Chondrocyte (in vitro differentiated cells): Measurements from ENCODE around the gene PPP1R2B. TPM values are rescaled to one million over a fixed set of nuclear protein-coding genes. Genes with fewer than 3 reads are reported as not detected.

Experiments
- DNase-seq: peaks from one replicate; pipeline ENCODE4 v3.0.0; 2021; ENCODE audit warnings: mixed read lengths, low spot score
- H3K27ac Mint-ChIP-seq: one replicate; pipeline ENCODE4 v1.8.0; 2021; ENCODE audit warnings: mild to moderate bottlenecking, moderate library complexity, mixed read lengths; ENCODE audit not compliant: unreplicated experiment
- H3K27me3 Mint-ChIP-seq: 2 replicates; pipeline ENCODE4 v1.8.0; 2021; ENCODE audit warnings: low read depth, mixed read lengths
- H3K36me3 Mint-ChIP-seq: 2 replicates; pipeline ENCODE4 v1.8.0; 2021; ENCODE audit warnings: low read depth, mixed read lengths
- H3K4me1 Mint-ChIP-seq: 2 replicates; pipeline ENCODE4 v1.8.0; 2021; ENCODE audit warnings: low read depth, mild to moderate bottlenecking, mixed read lengths
- H3K4me3 Mint-ChIP-seq: one replicate; pipeline ENCODE4 v1.8.0; 2021; ENCODE audit warnings: mild to moderate bottlenecking, moderate library complexity, mixed read lengths; ENCODE audit not compliant: unreplicated experiment
- H3K9me3 Mint-ChIP-seq: 2 replicates; pipeline ENCODE4 v1.8.0; 2021; ENCODE audit warnings: low read depth, mixed read lengths
- total RNA-seq: library from RNA; stranded (reverse); gene quantifications from 3 replicates; pipeline ENCODE4 v1.2.1, GENCODE V29; 2021
- TF ChIP-seq, protein P1 (sequence below): fragments of 200-600 bp; sonication (generic); IDR thresholded peaks from 2 replicates; pipeline ENCODE4 v1.5.0; 2021; ENCODE audit warnings: antibody characterized with exemption, mild to moderate bottlenecking, moderate library complexity

PPP1R2B gene
- total RNA-seq, 1 donor from 2014 or later: not detected

DNA sequence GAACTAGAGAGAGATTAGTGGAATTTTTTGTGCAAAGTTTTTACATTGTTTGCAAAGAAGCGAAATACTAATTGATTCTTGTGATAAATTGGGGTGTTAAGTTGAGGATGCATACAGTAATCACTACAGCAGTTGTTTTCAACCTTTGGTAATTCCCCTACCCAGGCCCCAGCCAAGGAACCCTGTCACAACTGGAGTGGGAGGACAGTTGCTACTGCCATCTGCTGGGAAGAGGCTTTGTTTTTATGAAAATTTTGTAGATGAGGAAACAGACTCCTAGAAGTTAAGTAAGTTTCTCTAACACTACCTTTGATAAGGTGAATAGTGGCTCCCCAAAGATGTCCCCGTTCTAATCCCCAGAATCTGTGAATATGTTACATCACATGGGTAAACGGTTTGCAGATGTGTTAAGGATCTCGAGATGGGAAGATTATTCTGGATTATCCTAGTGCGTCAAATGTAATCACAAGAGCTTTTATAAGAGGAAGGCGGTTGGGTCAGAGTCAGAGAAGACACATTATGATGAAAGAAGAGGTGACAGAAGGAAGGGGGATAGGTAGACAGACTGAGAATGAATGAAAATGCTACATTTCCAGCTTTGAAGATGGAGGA, 34.0 kb upstream of the PPP1R2B start:
- TF ChIP-seq, protein P1, sequence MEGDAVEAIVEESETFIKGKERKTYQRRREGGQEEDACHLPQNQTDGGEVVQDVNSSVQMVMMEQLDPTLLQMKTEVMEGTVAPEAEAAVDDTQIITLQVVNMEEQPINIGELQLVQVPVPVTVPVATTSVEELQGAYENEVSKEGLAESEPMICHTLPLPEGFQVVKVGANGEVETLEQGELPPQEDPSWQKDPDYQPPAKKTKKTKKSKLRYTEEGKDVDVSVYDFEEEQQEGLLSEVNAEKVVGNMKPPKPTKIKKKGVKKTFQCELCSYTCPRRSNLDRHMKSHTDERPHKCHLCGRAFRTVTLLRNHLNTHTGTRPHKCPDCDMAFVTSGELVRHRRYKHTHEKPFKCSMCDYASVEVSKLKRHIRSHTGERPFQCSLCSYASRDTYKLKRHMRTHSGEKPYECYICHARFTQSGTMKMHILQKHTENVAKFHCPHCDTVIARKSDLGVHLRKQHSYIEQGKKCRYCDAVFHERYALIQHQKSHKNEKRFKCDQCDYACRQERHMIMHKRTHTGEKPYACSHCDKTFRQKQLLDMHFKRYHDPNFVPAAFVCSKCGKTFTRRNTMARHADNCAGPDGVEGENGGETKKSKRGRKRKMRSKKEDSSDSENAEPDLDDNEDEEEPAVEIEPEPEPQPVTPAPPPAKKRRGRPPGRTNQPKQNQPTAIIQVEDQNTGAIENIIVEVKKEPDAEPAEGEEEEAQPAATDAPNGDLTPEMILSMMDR: peak; percentile 91
- Mint-ChIP-seq H3K36me3 (no peaks in the 10 kb centered on the region), H3K4me1 (no peaks in the 10 kb centered on the region), H3K4me3 (no peak overlapping the region), H3K27me3 (peaks cover 24% of the 10 kb centered on the region), H3K9me3 (peaks cover under 1% of the 10 kb centered on the region), H3K27ac (no peak overlapping the region)
- no peak for DNase-seq

DNA sequence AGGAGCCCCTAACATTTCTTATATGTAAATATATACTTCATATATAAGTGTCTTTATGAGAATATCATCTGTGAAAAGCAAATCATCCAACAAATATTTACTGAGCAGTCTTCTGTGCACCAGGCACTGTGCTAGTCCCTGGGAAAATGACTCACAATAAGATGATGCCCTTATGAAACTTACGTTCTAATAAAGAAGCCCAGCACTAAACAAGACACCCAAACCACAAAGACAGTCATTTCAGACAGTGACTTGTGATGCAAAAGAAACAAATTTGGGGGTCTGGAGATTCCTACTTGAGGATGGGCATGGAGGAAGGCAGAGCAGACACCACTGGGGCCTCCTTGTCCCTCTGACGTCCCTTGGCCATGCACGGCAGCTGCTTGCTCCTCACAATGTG, 30.6 kb upstream of the PPP1R2B start:
- no peak overlapping the region for H3K27ac Mint-ChIP-seq
- TF ChIP-seq, protein P1: no peak
- no peak for DNase-seq
- H3K36me3 Mint-ChIP-seq: no peaks in the 10 kb centered on the region
- H3K4me3 Mint-ChIP-seq: no peak overlapping the region
- no peaks in the 10 kb centered on the region for H3K4me1 Mint-ChIP-seq
- no peaks in the 10 kb centered on the region for H3K9me3 Mint-ChIP-seq
- H3K27me3 Mint-ChIP-seq: peaks cover 21% of the 10 kb centered on the region

DNA sequence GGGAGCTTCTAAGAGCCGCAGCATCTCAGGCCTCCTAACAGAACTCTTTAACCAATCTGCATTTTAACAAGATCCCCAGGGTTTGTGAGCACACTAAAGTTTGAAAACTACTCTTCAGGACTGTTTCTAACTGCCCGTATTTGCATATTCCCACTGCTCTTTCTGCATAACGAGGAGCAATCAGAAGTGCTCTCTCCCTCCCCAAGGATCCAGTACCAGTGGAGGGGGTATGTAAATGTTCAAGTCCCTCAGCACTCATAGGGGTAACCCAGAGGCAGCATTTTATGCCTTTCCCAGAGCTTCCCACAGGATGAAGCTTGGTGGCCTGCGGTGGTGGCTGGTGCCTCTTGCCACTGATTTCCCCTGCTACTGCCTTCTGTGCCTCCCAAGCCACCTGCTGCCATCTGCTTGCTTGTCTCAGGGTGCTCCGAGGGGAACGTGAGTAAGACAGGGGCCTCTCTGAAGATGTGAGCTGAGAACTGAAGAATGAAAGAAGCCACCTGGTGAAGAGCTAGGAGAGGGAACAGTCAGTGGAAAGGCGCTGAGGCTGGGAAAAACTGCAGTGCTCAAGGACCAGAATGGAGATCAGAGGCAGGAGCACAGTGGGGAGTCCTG, 30.0 kb upstream of the PPP1R2B start:
- H3K36me3 Mint-ChIP-seq: no peaks in the 10 kb centered on the region
- TF ChIP-seq, protein P1: no peak
- peaks cover 23% of the 10 kb centered on the region for H3K27me3 Mint-ChIP-seq
- DNase-seq: no peak
- H3K4me3 Mint-ChIP-seq: no peak overlapping the region
- H3K27ac Mint-ChIP-seq: no peak overlapping the region
- no peaks in the 10 kb centered on the region for H3K4me1 Mint-ChIP-seq
- H3K9me3 Mint-ChIP-seq: no peaks in the 10 kb centered on the region

DNA sequence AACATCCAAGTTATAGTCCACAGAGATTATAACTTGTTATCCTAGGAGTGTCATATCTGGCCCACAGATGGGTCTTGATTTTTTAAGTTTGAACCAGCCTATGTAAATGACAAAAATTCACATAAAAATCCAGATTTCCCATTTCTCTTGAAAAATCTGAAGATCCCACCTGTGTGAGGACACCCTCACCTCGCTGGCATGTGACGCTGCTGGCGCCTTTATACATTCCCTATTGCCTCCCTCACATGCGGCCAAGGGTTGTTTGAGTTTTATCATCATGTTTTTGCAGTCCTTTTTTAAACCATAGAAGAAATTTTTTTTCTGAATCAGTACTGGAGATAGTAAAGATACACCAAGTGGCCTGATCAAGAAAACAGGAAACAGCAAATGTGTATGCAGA, 25.9 kb upstream of the PPP1R2B start:
- peaks cover 32% of the 10 kb centered on the region for H3K27me3 Mint-ChIP-seq

DNA sequence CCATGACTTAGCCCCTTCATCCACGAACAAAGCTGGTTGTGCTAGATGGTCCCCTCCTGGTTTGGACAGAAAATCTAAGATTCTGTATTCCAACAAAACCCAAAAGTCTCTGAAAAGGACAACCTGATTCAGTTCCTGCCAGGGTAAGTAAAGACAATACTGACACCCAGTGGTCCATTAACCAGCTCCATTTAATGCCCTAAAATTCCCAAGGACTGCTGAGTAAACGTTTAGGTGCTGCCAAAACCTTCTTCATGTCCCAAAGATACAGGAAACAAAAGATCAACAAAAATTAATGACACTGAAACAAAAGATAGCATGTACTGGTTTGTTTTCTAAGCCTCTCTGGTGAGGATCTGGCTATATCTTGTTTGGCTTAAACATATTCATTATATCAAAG, 25.3 kb upstream of the PPP1R2B start:
- Mint-ChIP-seq H3K9me3 (peaks cover 10% of the 10 kb centered on the region), H3K4me1 (no peaks in the 10 kb centered on the region), H3K4me3 (no peak overlapping the region), H3K27me3 (peaks cover 32% of the 10 kb centered on the region), H3K27ac (no peak overlapping the region), H3K36me3 (no peaks in the 10 kb centered on the region)
- TF ChIP-seq, protein P1: peak; percentile 88
- no peak for DNase-seq

More for the DNA sequence above, 25.9 kb upstream of the PPP1R2B start:
- Mint-ChIP-seq H3K36me3 (no peaks in the 10 kb centered on the region), H3K9me3 (peaks cover 10% of the 10 kb centered on the region), H3K4me1 (no peaks in the 10 kb centered on the region), H3K27ac (no peak overlapping the region), H3K4me3 (no peak overlapping the region)
- no peak for DNase-seq
- TF ChIP-seq, protein P1: no peak
